HG03521 (cell line): ENCODE results near the gene ANAPC7.
"Not testable (repeated sequence)": the region's sequence is repeated elsewhere in the genome, so short reads cannot be mapped to it uniquely, and the experiment has no call there.

Source experiments
- ATAC-seq: cut with Tn5 transposase; IDR thresholded peaks from one replicate; pipeline ENCODE4 v1.9.1; 2021; ENCODE audit warnings: mild to moderate bottlenecking, moderate library complexity; ENCODE audit not compliant: unreplicated experiment

The ANAPC7 gene

GRCh38 chr12:110349514-110350151, 53.9 kb downstream of the ANAPC7 start:
- no peak for ATAC-seq

GRCh38 chr12:110349096-110349495, 54.4 kb downstream of the ANAPC7 start:
- ATAC-seq, result no peak

DNA sequence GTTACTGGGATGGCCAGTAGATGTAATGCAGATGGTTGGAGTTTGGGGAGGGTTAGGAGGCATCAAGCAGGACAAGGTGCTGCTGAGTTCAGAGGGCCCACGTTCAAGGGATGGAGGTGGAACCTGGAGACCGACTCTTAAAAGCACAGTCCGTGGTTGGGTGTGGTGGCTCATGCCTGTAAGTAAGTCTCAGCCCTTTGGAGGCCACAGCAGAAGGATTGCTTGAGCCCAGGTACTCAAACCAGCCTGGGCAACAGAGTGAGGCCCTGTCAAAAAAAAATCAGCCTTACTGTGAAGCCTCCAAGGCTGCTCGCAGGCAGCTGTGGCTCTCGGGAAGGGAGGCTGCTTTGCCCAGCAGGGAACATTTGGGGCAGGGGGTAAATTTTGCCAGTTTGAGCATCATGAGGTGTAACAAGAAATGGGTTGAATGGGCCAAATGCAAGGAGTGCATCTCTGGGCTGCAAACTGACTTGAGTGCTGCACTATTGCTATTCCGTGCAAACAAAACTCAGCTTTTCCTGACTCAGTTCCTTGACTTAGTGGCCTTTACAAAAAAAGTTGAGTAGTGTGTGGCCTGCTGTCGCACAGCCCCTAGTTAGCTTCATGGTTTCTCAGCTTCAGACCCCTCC, 55.0 kb downstream of the ANAPC7 start:
- ATAC-seq, result no peak

- no peak for ATAC-seq
Measured at GRCh38 chr12:110347767-110348166, 55.7 kb downstream of the ANAPC7 start.

DNA sequence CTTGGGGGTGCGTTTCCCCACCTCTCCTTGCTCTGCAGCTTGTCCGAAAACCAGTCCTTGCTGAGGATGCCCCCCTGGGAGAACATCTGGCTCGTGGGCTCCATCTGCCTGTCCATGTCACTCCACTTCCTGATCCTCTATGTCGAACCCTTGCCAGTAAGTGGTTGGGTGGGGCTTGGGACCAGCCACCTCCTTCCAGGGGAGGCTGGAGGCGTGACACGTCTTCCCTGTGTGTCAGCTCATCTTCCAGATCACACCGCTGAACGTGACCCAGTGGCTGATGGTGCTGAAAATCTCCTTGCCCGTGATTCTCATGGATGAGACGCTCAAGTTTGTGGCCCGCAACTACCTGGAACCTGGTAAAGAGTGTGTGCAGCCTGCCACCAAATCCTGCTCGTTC, 57.5 kb downstream of the ANAPC7 start:
- ATAC-seq, result no peak

- ATAC-seq, result no peak
Measured at GRCh38 chr12:110345176-110345661, 58.3 kb downstream of the ANAPC7 start.

DNA sequence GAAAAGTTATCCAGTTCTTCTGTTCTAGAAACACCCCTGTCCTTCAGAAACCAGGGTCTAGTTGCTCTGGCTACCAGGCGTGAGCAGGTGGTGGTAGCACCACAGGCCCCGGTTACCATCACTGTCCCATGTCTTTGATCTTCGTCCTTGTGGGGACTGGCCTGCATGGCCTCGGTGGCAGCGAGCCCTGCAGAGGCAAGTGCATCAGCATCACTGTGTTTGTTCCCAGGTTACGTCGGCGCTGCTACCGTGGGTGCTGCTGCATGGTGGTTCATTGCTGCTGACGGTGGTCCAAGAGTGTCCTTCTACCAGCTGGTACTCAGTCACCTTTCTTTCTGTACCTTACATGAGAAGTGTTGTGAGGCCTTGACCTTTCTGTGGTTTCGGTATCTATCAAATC, 58.9 kb downstream of the ANAPC7 start:
- no peak for ATAC-seq

- no peak for ATAC-seq
Measured at GRCh38 chr12:110343736-110344555, 59.6 kb downstream of the ANAPC7 start.

DNA sequence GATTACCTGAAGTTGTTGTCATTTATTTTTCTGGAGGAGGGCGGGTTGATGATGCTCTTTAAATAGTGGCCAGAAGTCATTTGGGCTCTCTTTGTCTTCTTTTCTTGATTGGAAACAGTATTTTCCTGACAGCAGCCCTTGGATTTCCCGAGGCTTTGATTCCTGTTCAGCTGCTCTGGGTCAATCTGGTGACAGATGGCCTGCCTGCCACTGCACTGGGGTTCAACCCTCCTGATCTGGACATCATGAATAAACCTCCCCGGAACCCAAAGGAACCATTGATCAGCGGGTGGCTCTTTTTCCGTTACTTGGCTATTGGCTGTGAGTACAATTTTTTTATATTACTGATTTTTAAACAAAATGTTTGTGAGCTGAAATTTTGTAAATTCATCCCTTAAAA, 60.4 kb downstream of the ANAPC7 start:
- no peak for ATAC-seq

GRCh38 chr12:110342157-110342556, 61.4 kb downstream of the ANAPC7 start:
- ATAC-seq, result no peak

GRCh38 chr12:110340706-110341105, 62.8 kb downstream of the ANAPC7 start:
- ATAC-seq, result no peak

- ATAC-seq, result not testable (repeated sequence)
Measured at GRCh38 chr12:110340261-110340660, 63.2 kb downstream of the ANAPC7 start.

DNA sequence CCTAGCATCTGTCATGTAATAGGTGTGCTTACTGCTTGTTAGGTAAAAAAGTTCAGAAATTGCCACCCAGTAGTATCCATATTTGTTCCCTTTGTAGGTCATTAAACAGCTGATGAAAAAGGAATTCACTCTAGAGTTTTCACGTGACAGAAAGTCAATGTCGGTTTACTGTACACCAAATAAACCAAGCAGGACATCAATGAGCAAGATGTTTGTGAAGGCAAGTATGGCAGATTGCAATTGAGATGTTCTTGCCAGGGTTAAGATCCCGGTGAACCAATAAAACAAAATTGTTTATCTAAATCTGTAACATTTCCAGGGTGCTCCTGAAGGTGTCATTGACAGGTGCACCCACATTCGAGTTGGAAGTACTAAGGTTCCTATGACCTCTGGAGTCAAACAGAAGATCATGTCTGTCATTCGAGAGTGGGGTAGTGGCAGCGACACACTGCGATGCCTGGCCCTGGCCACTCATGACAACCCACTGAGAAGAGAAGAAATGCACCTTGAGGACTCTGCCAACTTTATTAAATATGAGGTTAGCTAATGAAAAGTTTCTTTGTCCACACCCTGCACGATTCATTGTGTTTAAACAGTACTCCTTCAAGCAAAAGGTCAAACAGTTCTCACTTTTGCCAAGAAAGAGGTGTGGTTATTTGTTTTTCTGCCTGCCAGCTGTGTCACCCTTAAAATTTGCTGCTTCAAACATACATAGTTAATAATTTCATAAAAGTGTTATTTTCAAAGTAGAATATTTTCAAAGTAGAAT, 64.1 kb downstream of the ANAPC7 start:
- no peak for ATAC-seq

- no peak for ATAC-seq
Measured at GRCh38 chr12:110338754-110339153, 64.8 kb downstream of the ANAPC7 start.

DNA sequence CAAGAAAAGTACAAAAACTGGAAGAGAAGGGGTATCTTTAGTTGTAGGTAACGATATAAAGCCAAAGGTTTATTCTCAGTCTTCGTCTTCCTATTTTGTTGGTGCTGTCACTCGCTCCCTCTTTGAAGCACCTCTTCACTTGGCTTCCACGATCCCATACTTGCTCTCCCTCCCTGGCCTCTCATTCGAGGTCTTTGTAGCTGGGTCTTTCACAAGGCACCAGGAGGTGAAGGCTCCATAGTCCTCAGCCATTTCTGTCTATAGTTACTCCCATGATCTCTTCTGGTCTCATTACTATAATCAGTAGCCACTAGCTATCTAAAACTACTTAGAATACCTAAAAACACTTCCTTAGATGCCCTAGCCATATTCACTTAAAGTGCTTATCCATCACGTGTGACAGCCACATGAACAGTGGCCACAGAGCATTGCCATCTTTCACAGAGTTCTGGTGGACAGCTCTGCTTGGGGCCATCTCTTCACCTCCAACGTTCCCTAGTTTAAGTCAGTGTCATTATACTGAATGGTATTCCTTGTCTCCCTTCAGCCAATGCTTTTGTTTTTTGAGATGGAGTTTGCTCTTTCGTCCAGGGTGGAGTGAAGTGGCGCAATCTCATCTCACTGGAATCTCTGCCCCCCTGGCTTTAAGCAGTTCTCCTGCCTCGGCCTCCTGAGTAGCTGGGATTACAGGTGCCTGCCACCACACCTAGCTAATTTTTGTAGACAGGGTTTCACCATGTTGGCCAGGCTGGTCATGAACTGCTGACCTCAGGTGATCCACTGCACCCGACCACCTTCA, 65.4 kb downstream of the ANAPC7 start:
- no peak for ATAC-seq

DNA sequence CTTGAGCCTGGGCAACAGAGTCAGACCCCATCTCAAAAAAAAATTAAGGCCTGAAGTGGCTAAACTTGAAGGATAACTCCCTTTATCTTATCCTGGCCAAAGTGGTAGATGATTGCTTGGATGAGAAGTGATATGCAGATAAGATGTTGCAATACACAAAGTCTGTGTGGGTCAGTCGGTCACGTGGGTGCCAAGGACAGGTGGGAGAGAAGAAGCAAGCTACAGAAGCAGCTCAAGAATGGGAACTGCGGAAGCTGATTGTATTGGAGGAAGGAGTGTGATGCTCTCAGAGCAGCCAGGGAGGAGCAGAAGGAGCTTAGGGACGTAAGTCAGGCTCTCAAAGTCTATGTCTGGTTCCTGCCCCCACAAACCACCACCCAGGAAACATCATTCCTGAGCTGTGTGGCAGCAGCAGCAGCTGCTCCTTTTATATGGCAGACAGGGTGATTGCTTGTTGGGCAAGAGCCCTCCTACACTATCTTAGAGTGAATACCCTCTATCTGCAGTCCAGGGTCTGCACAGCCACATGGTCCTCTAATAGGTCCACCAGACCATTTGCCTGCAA, 67.9 kb downstream of the ANAPC7 start:
- no peak for ATAC-seq

GRCh38 chr12:110333201-110333600, 70.3 kb downstream of the ANAPC7 start:
- no peak for ATAC-seq

DNA sequence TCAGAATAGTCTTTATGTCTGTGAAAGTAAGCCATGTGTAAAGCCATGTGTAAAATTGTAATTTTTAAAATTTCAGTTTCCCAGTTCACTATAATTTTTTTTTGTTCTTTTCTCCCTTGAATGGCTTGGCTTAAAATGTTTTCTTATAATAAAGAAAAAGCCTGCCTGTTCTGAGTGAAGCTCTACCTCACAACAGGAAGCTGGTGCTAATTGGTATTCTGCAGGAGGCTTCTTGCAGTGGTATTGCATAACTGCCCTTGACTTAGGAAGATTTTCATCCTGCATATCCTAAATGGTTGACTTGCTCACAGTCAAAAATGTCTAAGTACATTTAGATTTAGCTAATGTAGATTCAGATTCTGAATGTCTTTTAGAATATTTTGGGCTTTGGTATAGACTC, 73.0 kb downstream of the ANAPC7 start:
- no peak for ATAC-seq

DNA sequence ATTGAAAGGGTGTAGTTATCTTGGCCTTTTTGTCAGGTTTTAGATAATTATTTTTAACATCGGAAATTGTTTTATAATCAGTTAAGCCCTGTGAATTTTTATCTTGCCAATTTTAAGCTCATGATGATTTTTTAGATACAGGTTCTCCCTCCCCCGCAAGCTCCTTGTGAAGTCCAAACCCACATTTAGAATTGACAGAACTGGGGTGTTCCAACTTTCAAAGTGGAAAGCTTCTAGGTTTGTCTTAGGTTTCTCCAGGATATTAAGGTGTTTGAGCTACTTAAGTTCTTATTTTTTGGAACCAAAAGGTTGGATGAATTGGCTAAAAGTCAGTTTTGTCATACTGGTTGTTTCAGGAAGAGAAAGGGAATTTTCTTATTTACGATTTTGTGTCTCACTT, 73.4 kb downstream of the ANAPC7 start:
- no peak for ATAC-seq

- ATAC-seq, result no peak
Measured at GRCh38 chr12:110329710-110330109, 73.8 kb downstream of the ANAPC7 start.
